ENCODE data around the gene NOL9.

Gene NOL9

GRCh38 chr1:6544831-6545230 is 9.5 kb downstream of the NOL9 start:
- Histone ChIP-seq H3K9ac (ENCODE audit: low read length) (no peak overlapping the region), H3K27me3 (ENCODE audit: low read depth, low read length) (no peaks in the 10 kb centered on the region), H3K4me1 (ENCODE audit: low read length) (no peaks in the 10 kb centered on the region), H4K20me1 (ENCODE audit: insufficient read depth, low read length) (no peaks in the 10 kb centered on the region; the same call in 1 of the 2 replicates), H3K27ac (ENCODE audit: low read length) (no peak overlapping the region), H3K9me3 (ENCODE audit: insufficient read depth, low read length) (no peaks in the 10 kb centered on the region), H3K4me3 (ENCODE audit: low read length) (no peak overlapping the region), H2AFZ (ENCODE audit: low read depth, low read length) (no peak overlapping the region), H3K36me3 (replicated peaks; ENCODE audit: low read depth, low read length) (peaks cover 29% of the 10 kb centered on the region), H3K4me2 (ENCODE audit: low read length) (no peak overlapping the region), H3K79me2 (ENCODE audit: low read length) (no peaks in the 10 kb centered on the region)
- TF ChIP-seq, protein P1, sequence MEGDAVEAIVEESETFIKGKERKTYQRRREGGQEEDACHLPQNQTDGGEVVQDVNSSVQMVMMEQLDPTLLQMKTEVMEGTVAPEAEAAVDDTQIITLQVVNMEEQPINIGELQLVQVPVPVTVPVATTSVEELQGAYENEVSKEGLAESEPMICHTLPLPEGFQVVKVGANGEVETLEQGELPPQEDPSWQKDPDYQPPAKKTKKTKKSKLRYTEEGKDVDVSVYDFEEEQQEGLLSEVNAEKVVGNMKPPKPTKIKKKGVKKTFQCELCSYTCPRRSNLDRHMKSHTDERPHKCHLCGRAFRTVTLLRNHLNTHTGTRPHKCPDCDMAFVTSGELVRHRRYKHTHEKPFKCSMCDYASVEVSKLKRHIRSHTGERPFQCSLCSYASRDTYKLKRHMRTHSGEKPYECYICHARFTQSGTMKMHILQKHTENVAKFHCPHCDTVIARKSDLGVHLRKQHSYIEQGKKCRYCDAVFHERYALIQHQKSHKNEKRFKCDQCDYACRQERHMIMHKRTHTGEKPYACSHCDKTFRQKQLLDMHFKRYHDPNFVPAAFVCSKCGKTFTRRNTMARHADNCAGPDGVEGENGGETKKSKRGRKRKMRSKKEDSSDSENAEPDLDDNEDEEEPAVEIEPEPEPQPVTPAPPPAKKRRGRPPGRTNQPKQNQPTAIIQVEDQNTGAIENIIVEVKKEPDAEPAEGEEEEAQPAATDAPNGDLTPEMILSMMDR (IDR thresholded peaks at IDR 0.05; ENCODE audit: low read depth, low read length): no peak
- TF ChIP-seq EZH2phosphoT487 (IDR thresholded peaks at IDR 0.05; ENCODE audit: low read depth): no peak

DNA sequence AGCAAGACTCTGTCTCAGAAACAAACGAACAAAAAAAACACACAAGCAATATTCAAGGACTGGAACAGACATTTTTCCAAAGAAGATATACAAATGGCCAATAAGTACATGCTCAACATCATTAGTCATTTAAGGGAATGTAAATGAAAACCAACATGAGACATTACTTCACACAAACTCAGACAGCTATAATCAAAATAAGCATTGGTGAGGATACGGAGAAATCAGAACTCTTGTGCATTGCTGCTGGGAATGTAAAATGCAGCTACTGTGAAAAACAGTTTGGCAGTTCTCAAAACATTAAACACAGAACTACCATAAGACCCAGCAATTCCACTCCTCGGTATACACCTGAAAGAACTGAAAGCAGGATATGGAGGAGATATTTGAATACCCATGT is 15.4 kb downstream of the NOL9 start:
- Histone ChIP-seq H3K36me3 (replicated peaks; ENCODE audit: low read depth, low read length) (peaks cover 14% of the 10 kb centered on the region), H3K4me2 (ENCODE audit: low read length) (no peak overlapping the region), H4K20me1 (ENCODE audit: insufficient read depth, low read length) (no peaks in the 10 kb centered on the region), H3K9ac (ENCODE audit: low read length) (no peak overlapping the region), H3K4me1 (ENCODE audit: low read length) (no peaks in the 10 kb centered on the region), H2AFZ (ENCODE audit: low read depth, low read length) (no peak overlapping the region), H3K27ac (ENCODE audit: low read length) (no peak overlapping the region), H3K4me3 (ENCODE audit: low read length) (no peak overlapping the region), H3K79me2 (ENCODE audit: low read length) (no peaks in the 10 kb centered on the region), H3K27me3 (ENCODE audit: low read depth, low read length) (no peaks in the 10 kb centered on the region), H3K9me3 (ENCODE audit: insufficient read depth, low read length) (no peaks in the 10 kb centered on the region)
- TF ChIP-seq EZH2phosphoT487 (IDR thresholded peaks at IDR 0.05; ENCODE audit: low read depth): no peak
- TF ChIP-seq, protein P1 (IDR thresholded peaks at IDR 0.05; ENCODE audit: low read depth, low read length): no peak

DNA sequence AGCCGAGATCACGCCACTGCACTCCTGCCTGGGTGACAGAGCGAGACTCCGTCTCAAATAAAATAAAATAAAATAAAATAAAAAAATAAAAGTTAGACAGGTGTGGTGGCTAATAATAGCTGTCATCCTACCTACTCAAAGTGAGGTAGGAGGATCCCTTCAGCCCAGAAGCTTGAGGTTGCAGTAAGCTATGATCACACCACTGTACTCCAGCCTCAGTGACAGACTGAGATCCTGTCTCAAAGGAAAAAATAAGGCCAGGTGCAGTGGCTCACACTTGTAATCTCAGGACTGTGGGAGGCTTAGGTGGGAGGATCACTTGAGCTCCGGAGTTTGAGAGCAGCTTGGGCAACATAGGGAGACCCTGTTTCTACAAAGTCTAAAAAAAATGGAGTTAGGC is 18.0 kb downstream of the NOL9 start:
- Histone ChIP-seq H3K4me2 (ENCODE audit: low read length) (no peak overlapping the region), H3K4me3 (ENCODE audit: low read length) (no peak overlapping the region), H3K27ac (ENCODE audit: low read length) (no peak overlapping the region), H4K20me1 (ENCODE audit: insufficient read depth, low read length) (no peaks in the 10 kb centered on the region), H2AFZ (ENCODE audit: low read depth, low read length) (no peak overlapping the region), H3K79me2 (ENCODE audit: low read length) (no peaks in the 10 kb centered on the region), H3K4me1 (ENCODE audit: low read length) (no peaks in the 10 kb centered on the region), H3K9ac (ENCODE audit: low read length) (no peak overlapping the region), H3K27me3 (ENCODE audit: low read depth, low read length) (no peaks in the 10 kb centered on the region), H3K9me3 (ENCODE audit: insufficient read depth, low read length) (no peaks in the 10 kb centered on the region), H3K36me3 (replicated peaks; ENCODE audit: low read depth, low read length) (peaks cover 22% of the 10 kb centered on the region)
- TF ChIP-seq, protein P1 (IDR thresholded peaks at IDR 0.05; ENCODE audit: low read depth, low read length): no peak
- TF ChIP-seq EZH2phosphoT487 (IDR thresholded peaks at IDR 0.05; ENCODE audit: low read depth): no peak

DNA sequence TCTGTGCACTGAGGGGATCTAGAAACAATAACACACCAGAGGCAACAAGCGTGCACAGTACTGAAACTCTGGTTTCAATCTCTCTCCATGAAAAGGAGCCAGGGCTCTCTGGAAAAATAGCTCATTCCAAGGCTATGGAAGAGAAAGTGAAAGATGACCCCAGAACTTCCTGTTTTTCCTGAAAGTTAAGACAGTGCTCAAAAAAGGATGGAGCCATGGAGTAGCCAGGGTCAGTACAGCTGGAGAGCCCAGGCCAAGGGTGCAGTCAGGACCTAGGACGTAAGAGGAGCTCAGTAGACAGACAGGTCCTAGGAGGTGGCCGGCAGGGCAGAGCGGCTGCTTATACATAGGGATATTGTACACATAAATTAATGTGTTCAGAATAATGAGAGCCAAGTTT is 19.1 kb downstream of the NOL9 start:
- Histone ChIP-seq H3K79me2 (ENCODE audit: low read length) (no peaks in the 10 kb centered on the region), H3K9ac (ENCODE audit: low read length) (no peak overlapping the region), H3K4me1 (ENCODE audit: low read length) (no peaks in the 10 kb centered on the region), H3K9me3 (ENCODE audit: insufficient read depth, low read length) (no peaks in the 10 kb centered on the region), H4K20me1 (ENCODE audit: insufficient read depth, low read length) (no peaks in the 10 kb centered on the region), H3K27me3 (ENCODE audit: low read depth, low read length) (no peaks in the 10 kb centered on the region), H3K36me3 (replicated peaks; ENCODE audit: low read depth, low read length) (peaks cover 27% of the 10 kb centered on the region), H3K4me2 (ENCODE audit: low read length) (no peak overlapping the region), H2AFZ (ENCODE audit: low read depth, low read length) (no peak overlapping the region), H3K4me3 (ENCODE audit: low read length) (no peak overlapping the region), H3K27ac (ENCODE audit: low read length) (no peak overlapping the region)
- TF ChIP-seq EZH2phosphoT487 (IDR thresholded peaks at IDR 0.05; ENCODE audit: low read depth): no peak
- TF ChIP-seq, protein P1 (IDR thresholded peaks at IDR 0.05; ENCODE audit: low read depth, low read length): no peak
